ENCODE data around the gene NOTCH2.
"Not testable (repeated sequence)": the region's sequence is repeated elsewhere in the genome, so short reads cannot be mapped to it uniquely, and the experiment has no call there.

- TF ChIP-seq TFE3, E2F1, ZNF12, MAX (CRISPR knock-in tag; IDR thresholded peaks at IDR 0.05): not testable (repeated sequence)
These were observed 42.3 kb upstream of the NOTCH2 start for GRCh38 chr1:120111771-120112170.

Measured in K562 (cell line).